ENCODE data around the gene CAMK4.
"Not testable (repeated sequence)": the region's sequence is repeated elsewhere in the genome, so short reads cannot be mapped to it uniquely, and the experiment has no call there.

Gene CAMK4

GRCh38 chr5:111248571-111248970, 24.4 kb downstream of the CAMK4 start:
- no peak for DNase-seq (ENCODE audit: low read depth)
- no peak for TF ChIP-seq CTCF (IDR thresholded peaks at IDR 0.05; ENCODE audit: control insufficient read depth, insufficient read depth, low read depth, low read length, missing control alignments)
- no peak overlapping the region for H3K4me3 ChIP-seq (ENCODE audit: control insufficient read depth, low read depth, low read length)

GRCh38 chr5:111251921-111252320, 27.7 kb downstream of the CAMK4 start:
- H3K4me3 ChIP-seq (ENCODE audit: control insufficient read depth, low read depth, low read length), result no peak overlapping the region
- DNase-seq (ENCODE audit: low read depth), result no peak
- TF ChIP-seq CTCF (IDR thresholded peaks at IDR 0.05; ENCODE audit: control insufficient read depth, insufficient read depth, low read depth, low read length, missing control alignments), result no peak

GRCh38 chr5:111252799-111253545, 28.8 kb downstream of the CAMK4 start:
- TF ChIP-seq CTCF (IDR thresholded peaks at IDR 0.05; ENCODE audit: control insufficient read depth, insufficient read depth, low read depth, low read length, missing control alignments), result no peak
- no peak overlapping the region for H3K4me3 ChIP-seq (ENCODE audit: control insufficient read depth, low read depth, low read length)
- DNase-seq (ENCODE audit: low read depth), result no peak

DNA sequence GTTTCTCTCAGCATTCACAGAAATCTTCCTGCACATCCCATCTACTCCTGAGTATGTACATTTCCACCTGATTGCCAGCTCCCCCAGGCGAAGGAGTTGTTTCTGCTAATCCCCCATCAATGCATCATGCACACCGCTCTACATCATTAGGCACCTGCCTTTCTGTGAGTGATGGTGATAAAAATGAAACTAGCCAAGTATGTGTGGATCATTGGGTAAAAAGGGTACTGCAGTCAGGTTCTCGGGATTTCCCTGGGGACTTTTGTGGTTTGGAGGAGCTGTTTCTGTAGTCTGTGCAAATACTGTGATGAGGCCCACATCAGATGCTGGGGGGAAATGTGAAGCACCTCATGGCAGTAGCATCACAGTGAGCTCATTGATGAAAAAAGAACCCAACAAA, 30.4 kb downstream of the CAMK4 start:
- H3K4me3 ChIP-seq (ENCODE audit: control insufficient read depth, low read depth, low read length), result no peak overlapping the region
- DNase-seq (ENCODE audit: low read depth), result no peak
- no peak for TF ChIP-seq CTCF (IDR thresholded peaks at IDR 0.05; ENCODE audit: control insufficient read depth, insufficient read depth, low read depth, low read length, missing control alignments)

DNA sequence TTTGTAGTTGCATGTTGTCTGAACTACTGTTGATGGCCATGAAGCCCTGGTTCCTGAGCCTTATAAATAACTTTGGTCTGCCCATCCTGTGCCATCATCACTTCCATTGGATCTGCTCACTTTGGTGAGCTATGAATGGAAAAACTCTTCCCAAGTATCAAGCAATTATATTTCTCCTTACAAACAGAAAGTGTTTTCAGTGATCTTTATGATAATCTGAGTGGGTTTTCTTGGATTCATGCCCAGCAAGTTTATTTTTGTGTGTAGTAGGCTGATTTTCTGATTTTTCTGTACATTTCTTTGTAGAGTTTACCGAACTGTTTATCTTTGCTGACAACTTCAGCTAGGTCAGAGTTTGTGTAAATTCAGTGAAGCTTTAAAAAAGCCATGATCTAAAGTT, 31.0 kb downstream of the CAMK4 start:
- no peak overlapping the region for H3K4me3 ChIP-seq (ENCODE audit: control insufficient read depth, low read depth, low read length)
- no peak for DNase-seq (ENCODE audit: low read depth)
- TF ChIP-seq CTCF (IDR thresholded peaks at IDR 0.05; ENCODE audit: control insufficient read depth, insufficient read depth, low read depth, low read length, missing control alignments), result no peak

GRCh38 chr5:111256128-111256527, 31.9 kb downstream of the CAMK4 start:
- H3K4me3 ChIP-seq (ENCODE audit: control insufficient read depth, low read depth, low read length), result no peak overlapping the region
- DNase-seq (ENCODE audit: low read depth), result no peak
- no peak for TF ChIP-seq CTCF (IDR thresholded peaks at IDR 0.05; ENCODE audit: control insufficient read depth, insufficient read depth, low read depth, low read length, missing control alignments)

- not testable (repeated sequence) for DNase-seq (ENCODE audit: low read depth); H3K4me3 ChIP-seq (ENCODE audit: control insufficient read depth, low read depth, low read length)
Measured at GRCh38 chr5:111257610-111258009, 33.4 kb downstream of the CAMK4 start.
